GM18505 (cell line): ENCODE measurements around the gene KLK2.

Experiments used
- ATAC-seq: cut with Tn5 transposase; IDR thresholded peaks from one replicate; pipeline ENCODE4 v1.9.1; 2021; ENCODE audit not compliant: unreplicated experiment
- POLR2A ChIP-seq: IDR thresholded peaks from 4 replicates; pipeline ENCODE4 v1.6.1; 2011; ENCODE audit warnings: borderline replicate concordance; ENCODE audit not compliant: insufficient read depth, insufficient read length; ENCODE audit errors: extremely low read depth

The KLK2 gene

DNA sequence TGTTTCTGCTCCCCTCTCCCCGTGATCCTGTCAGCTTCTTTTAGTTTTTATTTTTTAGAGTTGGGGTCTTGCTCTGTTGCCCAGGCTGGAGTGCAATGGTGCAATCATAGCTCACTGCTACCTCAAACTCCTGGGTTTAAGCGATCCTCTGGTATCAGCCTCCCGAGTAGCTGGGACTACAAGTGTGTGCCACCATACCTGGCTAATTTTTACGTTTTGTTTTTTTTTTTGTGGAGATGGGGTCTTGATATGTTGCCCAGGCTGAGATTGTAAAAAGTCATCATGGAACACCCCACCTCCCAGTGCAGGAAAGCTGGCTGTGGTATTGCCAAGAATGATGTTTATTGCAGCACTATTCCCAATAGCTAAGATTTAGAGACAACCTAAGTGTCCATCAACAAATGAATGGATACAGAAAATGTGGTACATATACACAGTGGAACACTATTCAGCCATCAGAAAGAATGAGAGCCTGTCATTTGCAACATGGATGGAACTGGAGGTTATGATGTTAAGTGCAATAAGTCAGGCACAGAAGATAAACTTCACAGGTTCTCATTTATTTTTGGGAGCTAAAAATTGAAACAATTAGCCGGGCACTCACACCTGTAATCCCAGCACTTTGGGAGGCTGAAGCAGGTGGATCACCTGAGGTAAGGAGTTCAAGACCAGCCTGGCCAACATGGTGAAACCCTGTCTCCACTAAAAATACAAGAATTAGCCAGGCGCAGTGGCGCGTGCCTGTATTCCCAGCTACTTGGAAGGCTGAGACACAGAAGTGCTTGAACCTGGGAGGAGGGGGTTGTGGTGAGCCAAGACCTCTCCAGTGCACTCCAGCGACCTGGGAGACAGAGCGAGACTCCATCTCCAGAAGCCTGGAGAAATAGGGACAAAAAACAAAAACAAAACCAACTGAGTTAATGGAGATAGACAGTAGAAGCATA, 33.3 kb upstream of the KLK2 start:
- no peak for TF ChIP-seq POLR2A
- no peak for ATAC-seq

DNA sequence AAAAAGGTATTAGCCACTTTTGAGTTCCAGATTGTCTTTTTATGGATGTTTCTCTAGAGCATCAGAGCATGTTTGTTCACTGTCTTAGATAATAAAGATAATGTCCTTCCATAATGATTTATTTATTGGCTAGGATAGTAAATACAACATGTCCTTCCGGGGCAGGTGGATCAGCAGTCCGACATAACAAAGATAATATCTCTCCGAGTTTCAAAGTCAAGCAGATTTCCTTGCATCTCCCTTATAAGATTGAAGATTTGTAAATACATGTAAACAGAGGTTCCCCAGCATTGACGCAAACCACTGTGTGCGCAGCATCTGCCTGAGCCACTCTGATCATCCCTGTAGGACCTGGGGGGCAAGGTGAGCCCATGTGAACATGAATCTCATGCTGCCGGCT, 31.1 kb upstream of the KLK2 start:
- no peak for ATAC-seq
- no peak for TF ChIP-seq POLR2A

- TF ChIP-seq POLR2A, result no peak
- no peak for ATAC-seq
Measured at GRCh38 chr19:50843205-50843604, 30.0 kb upstream of the KLK2 start.

GRCh38 chr19:50843701-50844221, 29.5 kb upstream of the KLK2 start:
- no peak for TF ChIP-seq POLR2A
- no peak for ATAC-seq

GRCh38 chr19:50844296-50844935, 28.8 kb upstream of the KLK2 start:
- no peak for ATAC-seq
- TF ChIP-seq POLR2A, result no peak

DNA sequence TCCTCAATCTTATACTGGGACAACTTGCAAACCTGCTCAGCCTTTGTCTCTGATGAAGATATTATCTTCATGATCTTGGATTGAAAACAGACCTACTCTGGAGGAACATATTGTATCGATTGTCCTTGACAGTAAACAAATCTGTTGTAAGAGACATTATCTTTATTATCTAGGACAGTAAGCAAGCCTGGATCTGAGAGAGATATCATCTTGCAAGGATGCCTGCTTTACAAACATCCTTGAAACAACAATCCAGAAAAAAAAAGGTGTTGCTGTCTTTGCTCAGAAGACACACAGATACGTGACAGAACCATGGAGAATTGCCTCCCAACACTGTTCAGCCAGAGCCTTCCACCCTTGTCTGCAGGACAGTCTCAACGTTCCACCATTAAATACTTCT, 22.5 kb upstream of the KLK2 start:
- no peak for ATAC-seq
- TF ChIP-seq POLR2A, result no peak

DNA sequence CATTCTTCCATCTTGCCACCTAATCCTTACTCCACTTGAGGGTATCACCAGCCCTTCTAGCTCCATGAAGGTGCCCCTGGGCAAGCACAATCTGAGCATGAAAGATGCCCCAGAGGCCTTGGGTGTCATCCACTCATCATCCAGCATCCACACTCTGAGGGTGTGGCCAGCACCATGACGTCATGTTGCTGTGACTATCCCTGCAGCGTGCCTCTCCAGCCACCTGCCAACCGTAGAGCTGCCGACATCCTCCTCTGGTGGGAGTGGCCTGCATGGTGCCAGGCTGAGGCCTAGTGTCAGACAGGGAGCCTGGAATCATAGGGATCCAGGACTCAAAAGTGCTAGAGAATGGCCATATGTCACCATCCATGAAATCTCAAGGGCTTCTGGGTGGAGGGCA, 21.6 kb upstream of the KLK2 start:
- TF ChIP-seq POLR2A, result no peak
- ATAC-seq, result no peak

GRCh38 chr19:50854636-50855410, 18.4 kb upstream of the KLK2 start, which contains the start of gene KLK3:
KLK3 (plus strand) TSS chr19:50854915; CDS start chr19:50854956, 41 bp downstream.
- no peak for ATAC-seq
- no peak for TF ChIP-seq POLR2A

- ATAC-seq, result no peak
- no peak for TF ChIP-seq POLR2A
Measured at GRCh38 chr19:50857366-50857765, 15.9 kb upstream of the KLK2 start.

GRCh38 chr19:50858886-50859285, 14.4 kb upstream of the KLK2 start:
- no peak for ATAC-seq
- TF ChIP-seq POLR2A, result no peak

DNA sequence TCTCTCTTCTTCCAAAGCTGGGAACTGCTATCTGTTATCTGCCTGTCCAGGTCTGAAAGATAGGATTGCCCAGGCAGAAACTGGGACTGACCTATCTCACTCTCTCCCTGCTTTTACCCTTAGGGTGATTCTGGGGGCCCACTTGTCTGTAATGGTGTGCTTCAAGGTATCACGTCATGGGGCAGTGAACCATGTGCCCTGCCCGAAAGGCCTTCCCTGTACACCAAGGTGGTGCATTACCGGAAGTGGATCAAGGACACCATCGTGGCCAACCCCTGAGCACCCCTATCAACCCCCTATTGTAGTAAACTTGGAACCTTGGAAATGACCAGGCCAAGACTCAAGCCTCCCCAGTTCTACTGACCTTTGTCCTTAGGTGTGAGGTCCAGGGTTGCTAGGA, 13.4 kb upstream of the KLK2 start:
- TF ChIP-seq POLR2A, result no peak
- ATAC-seq, result no peak

DNA sequence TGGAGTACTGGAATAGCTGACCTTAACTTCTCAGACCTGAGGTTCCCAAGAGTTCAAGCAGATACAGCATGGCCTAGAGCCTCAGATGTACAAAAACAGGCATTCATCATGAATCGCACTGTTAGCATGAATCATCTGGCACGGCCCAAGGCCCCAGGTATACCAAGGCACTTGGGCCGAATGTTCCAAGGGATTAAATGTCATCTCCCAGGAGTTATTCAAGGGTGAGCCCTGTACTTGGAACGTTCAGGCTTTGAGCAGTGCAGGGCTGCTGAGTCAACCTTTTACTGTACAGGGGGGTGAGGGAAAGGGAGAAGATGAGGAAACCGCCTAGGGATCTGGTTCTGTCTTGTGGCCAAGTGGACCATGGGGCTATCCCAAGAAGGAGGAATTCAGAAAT, 12.2 kb upstream of the KLK2 start:
- no peak for ATAC-seq
- TF ChIP-seq POLR2A, result no peak
